Sciatic nerve (tissue), 2 donors: ENCODE results near the gene PARP14. TPM values are rescaled to one million over a fixed set of nuclear protein-coding genes. Genes with fewer than 3 reads are reported as not detected.
"Not testable (repeated sequence)": the region's sequence is repeated elsewhere in the genome, so short reads cannot be mapped to it uniquely, and the experiment has no call there.

Experiments used
- ATAC-seq: fragments of 200-7000 bp; cut with Tn5 transposase; one replicate; pipeline ENCODE4 v1.9.1; 2020; ENCODE audit warnings: mild to moderate bottlenecking, moderate library complexity
- DNase-seq: peaks from one replicate; pipeline ENCODE4 v3.0.0-alpha.2; 2020; ENCODE audit warnings: low spot score
- intact Hi-C: fragments of 100-400 bp; cut with DNase I; formaldehyde crosslinking; loops from one replicate; pipeline ENCODE4 v1.14.2; 2022
- total RNA-seq: library from RNA; stranded (reverse); fragmentation: NEBNext Ultra II Directional; extraction: Animal tissue kit (Norgen Biotek cat#: 25700); gene quantifications from one replicate; pipeline ENCODE4 v1.2.1, GENCODE V29; 2021
- donor health status: DM: no; HTN: no; CAD: no.
- donor health status: DM: no; HTN: no; CAD: no.

Gene PARP14
- total RNA-seq, 1 donor from 2014 or later = 58.4 TPM

- DNase-seq = no peak
- no peak for ATAC-seq
- intact Hi-C loops = no loop called here
Observed at GRCh38 chr3:122697952-122698620, 17.4 kb downstream of the PARP14 start.

GRCh38 chr3:122700193-122700592, 19.6 kb downstream of the PARP14 start:
- DNase-seq = no peak
- intact Hi-C loops = no loop called here
- ATAC-seq = no peak

- ATAC-seq = no peak
- intact Hi-C loops = no loop called here
- DNase-seq = no peak
Observed at GRCh38 chr3:122705379-122705778, 24.7 kb downstream of the PARP14 start.

GRCh38 chr3:122710616-122711251, 30.1 kb downstream of the PARP14 start:
- intact Hi-C loops, ATAC-seq, DNase-seq: not testable (repeated sequence)

GRCh38 chr3:122714273-122714672, 33.6 kb downstream of the PARP14 start:
- DNase-seq (no peak), ATAC-seq (no peak)
- intact Hi-C loops = no loop called here

- ATAC-seq = no peak
- intact Hi-C loops = no loop called here
Observed at GRCh38 chr3:122716667-122717066, 36.0 kb downstream of the PARP14 start.

GRCh38 chr3:122719273-122719921, 38.8 kb downstream of the PARP14 start:
- DNase-seq = no peak
- intact Hi-C loops = no loop called here
- no peak for ATAC-seq

More at GRCh38 chr3:122716667-122717066, 36.0 kb downstream of the PARP14 start:
- no peak for DNase-seq

GRCh38 chr3:122725106-122725505, 44.5 kb downstream of the PARP14 start:
- no peak for ATAC-seq
- intact Hi-C loops = no loop called here
- DNase-seq = no peak

GRCh38 chr3:122727294-122727693, 46.7 kb downstream of the PARP14 start:
- intact Hi-C loops = no loop called here
- no peak for ATAC-seq
- DNase-seq = no peak

- ATAC-seq = no peak
- intact Hi-C loops = no loop called here
- no peak for DNase-seq
Observed at GRCh38 chr3:122727766-122728165, 47.1 kb downstream of the PARP14 start.

- intact Hi-C loops = no loop called here
- ATAC-seq = no peak
- no peak for DNase-seq
Observed at GRCh38 chr3:122728186-122728585, 47.5 kb downstream of the PARP14 start.

GRCh38 chr3:122728756-122729514, 48.3 kb downstream of the PARP14 start:
- intact Hi-C loops = no loop called here
- DNase-seq (no peak), ATAC-seq (no peak)

- intact Hi-C loops = no loop called here
- ATAC-seq = no peak
- DNase-seq = no peak
Observed at GRCh38 chr3:122730240-122730639, 49.6 kb downstream of the PARP14 start.

GRCh38 chr3:122732682-122733525, 52.3 kb downstream of the PARP14 start:
- intact Hi-C loops, DNase-seq, ATAC-seq: not testable (repeated sequence)

- DNase-seq = no peak
- no peak for ATAC-seq
- intact Hi-C loops = no loop called here
Observed at GRCh38 chr3:122739172-122739571, 58.5 kb downstream of the PARP14 start.

GRCh38 chr3:122742234-122742633, 61.6 kb downstream of the PARP14 start:
- DNase-seq (no peak), ATAC-seq (no peak)
- intact Hi-C loops = no loop called here

- DNase-seq (no peak), ATAC-seq (no peak)
- intact Hi-C loops = no loop called here
Observed at GRCh38 chr3:122743581-122744120, 63.0 kb downstream of the PARP14 start.

GRCh38 chr3:122745369-122746021, 64.9 kb downstream of the PARP14 start:
- intact Hi-C loops = no loop called here
- DNase-seq (no peak), ATAC-seq (no peak)
